HG03457 (cell line): ENCODE measurements around the gene SLC4A5.

Source experiments
- ATAC-seq: cut with Tn5 transposase; IDR thresholded peaks from one replicate; pipeline ENCODE4 v1.9.1; 2021; ENCODE audit warnings: moderate number of reproducible peaks; ENCODE audit not compliant: unreplicated experiment

The SLC4A5 gene

DNA sequence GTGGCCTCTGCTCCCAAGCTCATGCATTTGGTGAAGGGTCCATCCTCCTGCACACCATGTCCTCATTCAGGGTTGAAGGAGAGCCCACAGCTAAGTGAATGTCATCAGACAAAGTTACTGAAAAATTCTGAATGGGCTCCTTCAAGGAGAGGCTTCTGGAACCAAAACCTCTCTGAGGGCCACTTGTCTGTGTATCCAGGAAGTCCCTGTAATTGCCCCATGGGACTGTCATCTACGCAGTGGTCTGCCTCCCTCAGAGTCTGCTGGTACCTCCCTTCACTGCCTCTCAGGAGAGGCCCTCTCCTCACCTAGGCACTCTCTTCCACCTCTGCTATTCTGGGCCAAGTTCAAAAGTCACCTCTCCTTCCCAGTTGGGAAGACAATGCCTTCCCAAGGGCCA, 68.0 kb downstream of the SLC4A5 start:
- no peak for ATAC-seq

GRCh38 chr2:74269667-74270066, 73.5 kb downstream of the SLC4A5 start:
- no peak for ATAC-seq

GRCh38 chr2:74267068-74267467, 76.1 kb downstream of the SLC4A5 start:
- ATAC-seq: no peak

DNA sequence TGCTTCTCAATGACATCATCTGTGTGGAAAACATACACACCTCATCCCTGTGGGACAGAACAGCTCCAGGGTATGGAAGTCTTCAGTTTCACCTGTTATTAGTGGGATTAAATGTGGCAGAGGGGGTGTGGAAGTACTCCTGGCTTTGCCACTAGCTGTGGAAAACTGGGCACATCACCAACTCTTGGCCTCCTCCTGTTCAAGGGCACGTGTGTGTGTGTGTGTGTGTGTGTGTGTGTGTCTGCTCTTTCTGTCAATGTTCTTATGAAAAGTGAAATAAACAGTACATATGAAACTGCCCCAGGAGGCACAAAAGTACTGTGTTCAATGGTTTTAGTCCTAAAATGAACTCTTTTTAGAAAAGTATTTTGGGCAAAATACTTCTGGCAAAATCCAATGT, 78.9 kb downstream of the SLC4A5 start:
- no peak for ATAC-seq

GRCh38 chr2:74262681-74263080, 80.5 kb downstream of the SLC4A5 start:
- ATAC-seq: no peak

GRCh38 chr2:74261204-74261864, 81.9 kb downstream of the SLC4A5 start:
- ATAC-seq: no peak

- no peak for ATAC-seq
Measured at GRCh38 chr2:74260495-74260894, 82.7 kb downstream of the SLC4A5 start.

GRCh38 chr2:74259733-74260132, 83.5 kb downstream of the SLC4A5 start:
- no peak for ATAC-seq

DNA sequence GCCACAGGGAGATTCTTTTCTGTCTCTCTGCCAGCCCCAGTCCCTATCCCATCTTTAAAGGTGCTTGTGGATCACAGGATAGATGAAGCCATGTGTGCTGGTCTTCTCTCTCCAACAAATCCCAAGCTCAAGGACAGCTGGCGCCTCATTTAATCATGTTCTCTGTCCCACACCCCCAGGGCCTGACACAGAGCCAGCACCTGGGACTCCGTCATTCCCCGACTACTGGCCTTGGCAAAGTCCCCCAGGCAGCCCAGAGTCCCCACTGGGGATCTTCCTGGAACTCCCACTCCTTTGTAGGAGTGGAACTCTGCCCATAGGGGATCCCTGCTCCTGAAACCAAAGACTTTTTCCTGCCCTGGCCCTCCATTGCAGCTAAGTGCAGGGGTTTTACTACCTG, 84.0 kb downstream of the SLC4A5 start:
- ATAC-seq: no peak

DNA sequence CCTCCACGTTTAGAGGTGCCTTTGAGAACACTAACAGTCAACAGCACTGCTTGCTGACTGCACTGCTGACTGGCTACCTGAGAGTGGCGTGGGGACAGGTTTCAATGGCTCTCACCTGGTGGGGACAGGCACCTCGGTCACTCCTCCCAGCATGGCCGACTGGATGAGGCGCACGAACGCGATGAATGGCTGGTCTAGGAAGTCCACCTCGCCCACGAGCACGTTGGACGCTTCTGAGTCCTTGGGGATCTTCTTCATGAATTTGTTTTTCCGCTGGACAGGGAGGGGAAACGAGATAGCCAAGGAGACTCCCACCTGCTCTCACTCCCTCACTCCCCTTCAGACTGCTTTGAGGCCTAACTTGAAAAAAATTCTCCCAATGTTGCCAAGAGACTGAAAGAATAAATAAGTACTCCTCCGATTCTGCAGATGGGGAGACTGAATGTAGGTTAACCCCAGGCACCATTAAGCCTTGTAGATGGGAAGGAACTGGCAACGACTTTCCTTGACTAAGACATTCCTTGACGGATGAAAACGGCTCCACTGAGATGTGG, 87.5 kb downstream of the SLC4A5 start:
- no peak for ATAC-seq

- no peak for ATAC-seq
Measured at GRCh38 chr2:74253971-74254310, 89.3 kb downstream of the SLC4A5 start.

GRCh38 chr2:74253306-74253970, 89.8 kb downstream of the SLC4A5 start:
- no peak for ATAC-seq

DNA sequence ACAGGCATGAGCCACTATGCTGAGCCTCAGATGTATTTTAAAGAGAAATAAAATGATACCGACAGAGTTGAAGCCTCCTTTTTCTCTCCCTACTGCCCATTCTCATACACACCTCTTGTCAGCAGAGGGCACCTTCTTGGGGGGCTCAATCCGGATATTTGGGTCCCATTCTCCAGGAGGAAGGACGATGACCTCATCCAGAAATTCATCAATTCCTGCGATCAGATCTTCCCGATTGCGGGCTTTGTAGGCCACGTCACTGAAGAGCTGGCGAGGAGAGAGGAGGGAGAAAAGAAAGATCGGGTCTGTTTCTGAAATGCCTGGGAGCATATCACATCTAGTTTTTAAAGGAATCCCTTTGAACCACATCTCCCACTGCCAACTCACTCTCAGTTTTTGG, 90.4 kb downstream of the SLC4A5 start:
- ATAC-seq: no peak

GRCh38 chr2:74252036-74252435, 91.2 kb downstream of the SLC4A5 start:
- ATAC-seq: no peak

- ATAC-seq: no peak
Measured at GRCh38 chr2:74250189-74250631, 93.0 kb downstream of the SLC4A5 start.

DNA sequence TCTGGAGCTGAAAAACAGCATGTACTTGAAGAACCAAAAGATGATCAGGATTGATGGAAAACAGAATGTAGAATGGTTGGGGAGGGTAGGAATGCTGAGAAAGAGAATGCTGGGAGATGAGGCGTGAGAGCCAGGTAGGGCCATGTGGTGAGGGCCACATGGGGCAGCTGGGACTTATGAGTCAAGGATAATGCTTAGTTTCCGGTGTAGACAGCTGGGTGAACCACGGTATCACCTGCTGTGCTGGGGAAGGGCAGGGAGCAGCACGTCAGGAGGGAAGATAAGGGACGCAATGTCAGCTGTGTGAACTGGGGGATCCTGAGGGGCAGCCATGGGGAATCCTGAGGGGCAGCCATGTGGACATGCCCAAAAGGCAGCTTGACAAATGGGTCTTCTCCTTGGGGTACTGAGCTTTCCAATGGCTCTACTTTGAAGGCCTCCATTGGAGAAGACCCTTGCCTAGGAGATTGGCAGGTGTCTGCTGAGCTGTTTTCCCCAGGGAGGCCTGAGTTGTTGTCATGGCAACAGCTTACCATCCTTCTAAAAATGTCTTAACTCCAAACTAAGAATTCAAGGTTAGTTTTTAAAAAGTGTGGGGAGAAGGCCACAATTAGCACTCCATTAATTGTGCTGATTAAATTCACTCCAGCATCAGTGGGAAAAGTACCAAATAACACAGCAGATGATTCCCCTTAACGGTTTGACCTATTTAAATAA, 93.7 kb downstream of the SLC4A5 start:
- no peak for ATAC-seq

DNA sequence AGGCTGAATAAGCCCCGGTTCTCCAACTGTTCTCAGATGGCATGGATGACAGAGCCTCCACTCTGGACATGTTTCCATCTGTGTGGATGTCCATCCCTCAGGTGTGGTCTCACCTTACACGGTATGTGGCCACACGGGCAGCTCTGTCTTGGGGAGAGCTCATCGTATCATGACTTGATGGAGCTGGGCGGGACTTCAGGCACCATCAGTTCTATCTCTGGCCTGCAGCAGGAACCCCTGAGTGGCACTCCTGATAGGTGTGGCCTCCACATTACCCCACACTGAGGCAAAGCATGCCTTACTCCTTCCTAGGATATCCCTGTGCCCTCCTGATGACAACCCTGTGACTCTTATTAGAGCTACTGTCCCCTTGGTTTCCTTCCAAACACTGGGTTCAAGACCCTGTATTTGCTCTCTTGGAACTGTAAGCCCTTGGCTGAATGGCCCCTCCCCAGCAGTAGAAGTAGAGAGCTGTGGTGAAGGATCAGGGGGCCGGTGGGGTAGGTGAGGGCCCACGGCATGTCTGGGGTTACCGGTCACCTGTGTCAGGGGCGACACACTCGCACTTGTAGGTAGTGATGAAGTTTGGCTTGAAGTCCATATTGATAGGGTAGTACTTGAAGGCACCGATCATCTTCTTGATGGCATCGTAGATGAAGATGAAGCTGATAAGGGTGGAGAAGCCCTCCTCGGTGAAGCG, 96.6 kb downstream of the SLC4A5 start:
- no peak for ATAC-seq

DNA sequence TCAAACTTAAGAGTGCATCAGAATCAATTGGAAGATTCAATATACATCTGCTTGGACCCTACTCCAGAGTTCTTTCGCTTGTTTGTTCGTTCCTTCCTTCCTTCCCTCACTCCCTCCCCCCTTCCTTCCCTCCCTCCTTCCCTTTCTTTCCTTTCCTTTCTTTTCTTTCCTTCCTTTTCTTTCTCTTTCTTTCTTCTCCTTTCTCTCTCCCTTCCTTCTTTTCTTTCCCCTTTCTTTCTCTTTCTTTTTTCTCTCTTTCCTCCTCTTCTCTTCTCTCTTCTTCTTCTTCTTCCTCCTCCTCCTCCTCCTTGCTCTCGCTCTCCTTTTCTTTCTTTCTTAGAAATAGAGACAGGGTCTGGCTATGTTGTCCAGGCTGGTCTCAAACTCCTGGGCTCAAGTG, 98.9 kb downstream of the SLC4A5 start:
- no peak for ATAC-seq

GRCh38 chr2:74242354-74243071, 100.7 kb downstream of the SLC4A5 start:
- ATAC-seq: no peak

GRCh38 chr2:74239346-74239745, 103.9 kb downstream of the SLC4A5 start:
- ATAC-seq: no peak

DNA sequence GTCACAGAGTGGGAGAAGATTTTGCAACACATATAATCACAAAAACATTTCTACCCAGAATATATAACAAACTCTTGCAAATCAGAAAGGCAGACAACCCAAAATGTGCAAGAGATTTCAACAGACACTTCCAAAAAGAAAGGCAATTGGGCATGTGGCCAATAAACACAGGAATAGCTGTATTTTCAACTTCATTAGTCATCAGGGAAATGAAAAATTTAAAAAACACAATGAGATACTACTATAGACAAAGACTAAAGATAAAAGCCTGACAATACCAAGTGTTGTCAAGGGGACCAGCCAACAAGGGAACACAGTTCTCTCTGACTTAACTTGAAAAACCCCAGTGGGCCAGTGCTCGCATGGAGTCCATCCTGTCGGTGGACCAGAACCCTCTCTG, 104.3 kb downstream of the SLC4A5 start:
- ATAC-seq: no peak
